Measurements from ENCODE around the gene NEU2. TPM values are rescaled to one million over a fixed set of nuclear protein-coding genes. Genes with fewer than 3 reads are reported as not detected.
A peak's percentile ranks its signal among the peaks of the same experiment; 100 is the strongest.

NEU2 gene
- total and polyA plus RNA-seq, 2 of the 13 experiments (the other 11 are each of a cell fraction or from before 2014, with no cell fraction given) = not detected

DNA sequence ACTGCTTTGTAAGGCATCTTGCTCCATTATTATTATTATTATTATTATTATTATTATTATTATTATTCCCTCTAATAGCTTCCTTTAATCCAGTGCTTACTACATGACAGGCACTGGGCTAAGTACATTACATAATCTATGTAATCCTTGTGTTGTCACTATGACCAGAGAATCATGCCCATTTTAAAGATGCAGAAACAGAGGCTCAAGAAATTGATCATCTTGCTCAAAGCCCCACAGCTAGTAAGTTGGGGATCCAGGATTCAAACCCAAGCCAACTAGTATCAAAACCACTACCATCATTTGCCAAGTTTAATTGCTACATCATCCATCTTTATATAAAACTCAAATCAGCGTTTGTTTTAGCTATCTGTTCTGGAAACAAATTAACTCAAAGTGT is 18.8 kb upstream of the NEU2 start:
- Histone ChIP-seq H3K9me3 (ENCODE audit: low read length) (no peaks in the 10 kb centered on the region), H2AFZ (ENCODE audit: low read length) (no peak overlapping the region), H3K79me2 (ENCODE audit: insufficient read depth, low read length) (peaks cover 21% of the 10 kb centered on the region), H3K27me3 (ENCODE audit: control insufficient read depth in 1 of 2, insufficient read depth in 2 of 2, low read length in 2 of 2) (no peaks in the 10 kb centered on the region; a peak in 1 of 5 replicates), H3K4me3 (replicated peaks in 1 of 3; ENCODE audit: insufficient read depth in 1 of 3, low read depth in 2 of 3, low read length in 3 of 3) (peak overlapping the region; percentile 66 to 93 (median 80); a peak in 4 of 6 replicates), H3K36me3 (replicated peaks in 1 of 2; ENCODE audit: control insufficient read depth in 1 of 2, insufficient read depth in 2 of 2, low read length in 2 of 2) (no peaks in the 10 kb centered on the region), H4K20me1 (ENCODE audit: insufficient read depth, low read length) (no peaks in the 10 kb centered on the region), H3K27ac (ENCODE audit: extremely low read length, insufficient read depth, low read length) (peak overlapping the region; percentile 93), H3K9ac (ENCODE audit: insufficient read depth, low read depth, low read length) (peak overlapping the region; percentile 88), H3K4me2 (ENCODE audit: low read depth, low read length) (peak overlapping the region; percentile 87), H3K4me1 (ENCODE audit: insufficient read depth, low read length) (peaks cover 42% of the 10 kb centered on the region)
- POLR2A ChIA-PET = interaction anchor here (0.6 to 3.1 kb wide), 23 partner anchors 9 to 167 kb away, joined by 3 to 24 read pairs (median 3); partner anchors contain the start of genes INPP5D and SNORC
- intact Hi-C loops (cut with micrococcal nuclease; ENCODE audit: unreplicated experiment) = loop anchor here (2.0 to 5.0 kb wide), 2 partner anchors 49 to 239 kb away; partner anchors contain the start of gene ATG16L1
- 62% methylated on average over 1 of the region's 1 CpG for WGBS (ENCODE audit: low lambda C conversion rate)
- CTCF ChIA-PET (ENCODE audit: low intra/inter-chr PET ratio, low total read pairs) = interaction anchor here (1.4 kb wide), 1 partner anchor 15 kb away, joined by 5 read pairs; no protein-coding TSS in a partner anchor
- BruUV-seq (replicated peaks) = no TSS peak
- ATAC-seq (no peak), DNase-seq (ENCODE audit: low spot score) (no peak), FAIRE-seq (no peak)
- in situ Hi-C loops (cut with HindIII; ENCODE audit: extremely low pct_ligation_motif_present, low pct_unique_long_range_greater_than_20kb) = no loop called here
- TF ChIP-seq ZFP90 (CRISPR knock-in tag; IDR thresholded peaks at IDR 0.05; ENCODE audit: borderline replicate concordance) (no peak), ZBTB40 (IDR thresholded peaks at IDR 0.05) (no peak), ZBTB40 (CRISPR knock-in tag; IDR thresholded peaks at IDR 0.05) (no peak), ZSCAN30 (CRISPR knock-in tag; IDR thresholded peaks at IDR 0.05) (0 out of 2 replicates have a peak, but pooled peaks have one; percentile 84), NONO (IDR thresholded peaks at IDR 0.05) (no peak), NONO (CRISPR knock-in tag; conservative IDR thresholded peaks at IDR 0.05) (no peak), TFAP4 (IDR thresholded peaks at IDR 0.05; ENCODE audit: borderline replicate concordance, low read depth) (no peak), TBP (CRISPR knock-in tag; IDR thresholded peaks at IDR 0.05) (no peak), ZNF629 (CRISPR knock-in tag; conservative IDR thresholded peaks at IDR 0.05) (peak; percentile 95), RCOR2 (CRISPR knock-in tag; IDR thresholded peaks at IDR 0.05) (no peak)
- TF ChIP-seq, protein P1, sequence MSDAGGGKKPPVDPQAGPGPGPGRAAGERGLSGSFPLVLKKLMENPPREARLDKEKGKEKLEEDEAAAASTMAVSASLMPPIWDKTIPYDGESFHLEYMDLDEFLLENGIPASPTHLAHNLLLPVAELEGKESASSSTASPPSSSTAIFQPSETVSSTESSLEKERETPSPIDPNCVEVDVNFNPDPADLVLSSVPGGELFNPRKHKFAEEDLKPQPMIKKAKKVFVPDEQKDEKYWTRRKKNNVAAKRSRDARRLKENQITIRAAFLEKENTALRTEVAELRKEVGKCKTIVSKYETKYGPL (CRISPR knock-in tag; IDR thresholded peaks at IDR 0.05) = no peak

All from HepG2 (cell line).